Karpas-422 (cell line): ENCODE measurements around the gene ARL9. TPM values are rescaled to one million over a fixed set of nuclear protein-coding genes. Genes with fewer than 3 reads are reported as not detected.
"Not testable (repeated sequence)": the region's sequence is repeated elsewhere in the genome, so short reads cannot be mapped to it uniquely, and the experiment has no call there.

Experiments used
- DNase-seq: peaks from one replicate; pipeline ENCODE4 v3.0.0-alpha.2; 2015
- H2AFZ ChIP-seq: fragments of 200-600 bp; sonication (generic); 2 replicates; pipeline ENCODE4 v1.6.1; 2014; ENCODE audit warnings: antibody characterized with exemption, low read length, mixed read lengths
- H3K27ac ChIP-seq: fragments of 200-600 bp; sonication (generic); 2 replicates; pipeline ENCODE4 v1.5.1; 2014; ENCODE audit warnings: mild to moderate bottlenecking, low read length, moderate library complexity
- H3K27me3 ChIP-seq: fragments of 200-600 bp; sonication (generic); 2 replicates; pipeline ENCODE4 v1.6.1; 2014; ENCODE audit warnings: low read length, mixed read lengths
- H3K36me3 ChIP-seq: fragments of 200-600 bp; sonication (generic); 2 replicates; pipeline ENCODE4 v1.6.1; 2014; ENCODE audit warnings: low read length, mixed read lengths; ENCODE audit not compliant: insufficient read depth
- H3K4me1 ChIP-seq: fragments of 200-600 bp; sonication (generic); 2 replicates; pipeline ENCODE4 v1.6.1; 2014; ENCODE audit warnings: mild to moderate bottlenecking, low read length, mixed read lengths
- H3K4me2 ChIP-seq: fragments of 200-600 bp; sonication (generic); 2 replicates; pipeline ENCODE4 v1.6.1; 2014; ENCODE audit warnings: low read length, low read depth, mild to moderate bottlenecking; ENCODE audit not compliant: poor library complexity, severe bottlenecking
- H3K4me3 ChIP-seq: fragments of 200-600 bp; sonication (generic); 2 replicates; pipeline ENCODE4 v1.5.1; 2014; ENCODE audit warnings: mild to moderate bottlenecking, antibody characterized with exemption, low read length, mixed read lengths
- H3K79me2 ChIP-seq: fragments of 200-600 bp; sonication (generic); 2 replicates; pipeline ENCODE4 v1.6.1; 2014; ENCODE audit warnings: mild to moderate bottlenecking, low read length, mixed read lengths
- H3K9ac ChIP-seq: fragments of 200-600 bp; sonication (generic); 2 replicates; pipeline ENCODE4 v1.6.0; 2014; ENCODE audit warnings: low read length
- H3K9me2 ChIP-seq: fragments of 200-600 bp; sonication (generic), shearing (Covaris generic); replicated peaks from 2 replicates; pipeline ENCODE4 v1.6.0; 2014; ENCODE audit warnings: mild to moderate bottlenecking, low read length, moderate library complexity; ENCODE audit not compliant: insufficient read depth
- H3K9me3 ChIP-seq: fragments of 300-700, 200-600 bp; sonication (generic); 2 replicates; pipeline ENCODE4 v1.6.1; 2014; ENCODE audit warnings: low read length, mixed read lengths
- H4K20me1 ChIP-seq: fragments of 200-600 bp; sonication (generic); 2 replicates; pipeline ENCODE4 v1.6.1; 2014; ENCODE audit warnings: mild to moderate bottlenecking, antibody characterized with exemption, low read length, low read depth; ENCODE audit not compliant: insufficient read depth
- total RNA-seq: library from RNA; depleted of rRNA; stranded (reverse); fragments of >200 nt; shearing (Covaris generic); gene quantifications from 2 replicates; pipeline ENCODE4 v1.2.3, GENCODE V29; 2014; ENCODE audit warnings: low replicate concordance; rRNA removed

The ARL9 gene
- not detected in 2 replicates for total RNA-seq

GRCh38 chr4:56505269-56506130 is at the start of gene ARL9:
TSS of gene ARL9 (plus strand) at chr4:56505791. CDS start at chr4:56505863, 72 bp downstream.
- no peaks in the 10 kb centered on the region for H3K9me3 ChIP-seq
- H4K20me1 ChIP-seq = no peaks in the 10 kb centered on the region
- no peaks in the 10 kb centered on the region for H3K27me3 ChIP-seq
- H3K4me1 ChIP-seq = no peaks in the 10 kb centered on the region
- H3K27ac ChIP-seq = no peak within 1 kb of the TSS
- no peaks in the 10 kb centered on the region for H3K79me2 ChIP-seq
- DNase-seq = no peak
- H3K9me2 ChIP-seq = no peaks in the 10 kb centered on the region
- H3K4me2 ChIP-seq = no peak within 1 kb of the TSS
- H3K36me3 ChIP-seq = peaks cover 13% of the 10 kb centered on the region; the same call in 1 of the 2 replicates
- no peak within 1 kb of the TSS for H2AFZ ChIP-seq
- no peak within 1 kb of the TSS for H3K9ac ChIP-seq
- no peak within 1 kb of the TSS for H3K4me3 ChIP-seq

GRCh38 chr4:56460085-56460484 is 45.5 kb upstream of the ARL9 start:
- Histone ChIP-seq H3K4me3 (no peak overlapping the region), H2AFZ (no peak overlapping the region), H4K20me1 (peaks cover 13% of the 10 kb centered on the region), H3K4me2 (no peak overlapping the region), H3K9ac (no peak overlapping the region), H3K27me3 (no peaks in the 10 kb centered on the region), H3K36me3 (peaks cover 72% of the 10 kb centered on the region), H3K9me2 (no peaks in the 10 kb centered on the region), H3K79me2 (peaks cover 29% of the 10 kb centered on the region), H3K27ac (peak overlapping the region; percentile 32; the same call in 1 of the 2 replicates), H3K9me3 (no peaks in the 10 kb centered on the region), H3K4me1 (peaks cover 10% of the 10 kb centered on the region)
- no peak for DNase-seq

GRCh38 chr4:56462157-56462556 is 43.4 kb upstream of the ARL9 start:
- Histone ChIP-seq H3K79me2 (peaks cover 27% of the 10 kb centered on the region), H3K36me3 (peaks cover 52% of the 10 kb centered on the region), H3K27ac (no peak overlapping the region)

GRCh38 chr4:56463711-56464110 is 41.9 kb upstream of the ARL9 start:
- Histone ChIP-seq H3K4me3 (no peak overlapping the region), H4K20me1 (peaks cover 9% of the 10 kb centered on the region; the same call in 1 of the 2 replicates), H3K9ac (no peak overlapping the region), H3K4me2 (no peak overlapping the region), H3K79me2 (peaks cover 32% of the 10 kb centered on the region), H3K27me3 (no peaks in the 10 kb centered on the region), H3K27ac (no peak overlapping the region), H2AFZ (no peak overlapping the region), H3K9me2 (no peaks in the 10 kb centered on the region), H3K4me1 (peaks cover 25% of the 10 kb centered on the region), H3K36me3 (peaks cover 38% of the 10 kb centered on the region; the same call in 1 of the 2 replicates), H3K9me3 (no peaks in the 10 kb centered on the region)
- DNase-seq = peak; percentile 55

More at GRCh38 chr4:56462157-56462556, 43.4 kb upstream of the ARL9 start:
- H3K9me3 ChIP-seq = no peaks in the 10 kb centered on the region
- no peak for DNase-seq
- no peak overlapping the region for H3K4me2 ChIP-seq
- H3K27me3 ChIP-seq = no peaks in the 10 kb centered on the region
- H3K4me1 ChIP-seq = peaks cover 22% of the 10 kb centered on the region
- H4K20me1 ChIP-seq = peaks cover 4% of the 10 kb centered on the region
- H3K9ac ChIP-seq = no peak overlapping the region
- H3K4me3 ChIP-seq = no peak overlapping the region
- H2AFZ ChIP-seq = no peak overlapping the region
- no peaks in the 10 kb centered on the region for H3K9me2 ChIP-seq

GRCh38 chr4:56464581-56464980 is 41.0 kb upstream of the ARL9 start:
- H3K9me2 ChIP-seq = no peaks in the 10 kb centered on the region
- H3K9me3 ChIP-seq = no peaks in the 10 kb centered on the region
- peaks cover 33% of the 10 kb centered on the region for H3K4me1 ChIP-seq
- DNase-seq = no peak
- H3K4me2 ChIP-seq = peak overlapping the region; percentile 85
- no peak overlapping the region for H3K27ac ChIP-seq
- H3K4me3 ChIP-seq = no peak overlapping the region
- H3K27me3 ChIP-seq = no peaks in the 10 kb centered on the region
- H4K20me1 ChIP-seq = peaks cover 18% of the 10 kb centered on the region; the same call in 1 of the 2 replicates
- no peak overlapping the region for H2AFZ ChIP-seq
- H3K9ac ChIP-seq = no peak overlapping the region
- H3K36me3 ChIP-seq = peaks cover 33% of the 10 kb centered on the region; the same call in 1 of the 2 replicates
- H3K79me2 ChIP-seq = peaks cover 41% of the 10 kb centered on the region

GRCh38 chr4:56465599-56466295 is 39.8 kb upstream of the ARL9 start:
- Histone ChIP-seq H4K20me1 (peaks cover 18% of the 10 kb centered on the region; the same call in 1 of the 2 replicates), H3K27me3 (no peaks in the 10 kb centered on the region), H3K9me2 (no peaks in the 10 kb centered on the region), H3K4me1 (peaks cover 36% of the 10 kb centered on the region), H3K4me3 (peak overlapping the region; percentile 77), H3K27ac (0 out of 2 replicates have a peak overlapping the region, but pooled peaks have one; percentile 10), H3K79me2 (peaks cover 53% of the 10 kb centered on the region), H3K4me2 (peak overlapping the region; percentile 85), H3K36me3 (peaks cover 31% of the 10 kb centered on the region; the same call in 1 of the 2 replicates), H3K9me3 (no peaks in the 10 kb centered on the region), H3K9ac (peak overlapping the region; percentile 88), H2AFZ (no peak overlapping the region)
- peak; percentile 51 for DNase-seq

GRCh38 chr4:56466296-56466761 is 39.3 kb upstream of the ARL9 start:
- H3K4me1 ChIP-seq = peaks cover 36% of the 10 kb centered on the region
- not testable (repeated sequence) for H3K27me3 ChIP-seq, H3K9me2 ChIP-seq, H3K9me3 ChIP-seq, H2AFZ ChIP-seq
- peak overlapping the region; percentile 88 for H3K9ac ChIP-seq
- peaks cover 59% of the 10 kb centered on the region for H3K79me2 ChIP-seq
- peak overlapping the region; percentile 77 for H3K4me3 ChIP-seq
- DNase-seq = peak; percentile 82
- peak overlapping the region; percentile 85 for H3K4me2 ChIP-seq
- H3K27ac ChIP-seq = peak overlapping the region; percentile 63
- peaks cover 18% of the 10 kb centered on the region; the same call in 1 of the 2 replicates for H4K20me1 ChIP-seq
- H3K36me3 ChIP-seq = peaks cover 30% of the 10 kb centered on the region; the same call in 1 of the 2 replicates
